OCI-LY3 (cell line): ENCODE measurements around the gene ACP7.

Experiments used
- H2AFZ ChIP-seq: fragments of 200-600, 300-600 bp; shearing (Covaris generic); 2 replicates; pipeline ENCODE4 v1.6.0; 2014; ENCODE audit warnings: antibody characterized with exemption, low read depth, low read length
- H3K27ac ChIP-seq: fragments of 200-600, 300-600 bp; sonication (generic); 2 replicates; pipeline ENCODE4 v1.5.1; 2014; ENCODE audit warnings: mild to moderate bottlenecking, low read length, moderate library complexity, mixed read lengths
- H3K27me3 ChIP-seq: fragments of 200-600, 300-600 bp; sonication (generic); 2 replicates; pipeline ENCODE4 v1.6.1; 2014; ENCODE audit warnings: low read depth, low read length, mixed read lengths
- H3K36me3 ChIP-seq: fragments of 200-600, 300-600 bp; sonication (generic); replicated peaks from 2 replicates; pipeline ENCODE3; 2014; ENCODE audit warnings: low read depth, low read length, mixed read lengths
- H3K4me1 ChIP-seq: fragments of 300-600, 200-600 bp; sonication (generic); 2 replicates; pipeline ENCODE4 v1.6.1; 2014; ENCODE audit warnings: low read length, mixed read lengths
- H3K4me2 ChIP-seq: fragments of 200-600, 300-600 bp; sonication (generic); 2 replicates; pipeline ENCODE4 v1.6.1; 2014; ENCODE audit warnings: low read length, mixed read lengths
- H3K4me3 ChIP-seq: fragments of 300-600, 200-600 bp; sonication (generic); 2 replicates; pipeline ENCODE4 v1.5.1; 2014; ENCODE audit warnings: antibody characterized with exemption, mild to moderate bottlenecking, low read length, moderate library complexity
- H3K79me2 ChIP-seq: fragments of 300-600, 200-600 bp; shearing (Covaris generic); 2 replicates; pipeline ENCODE4 v1.6.1; 2014; ENCODE audit warnings: mild to moderate bottlenecking, low read length, mixed read lengths
- H3K9ac ChIP-seq: fragments of 300-600, 200-600 bp; shearing (Covaris generic); 2 replicates; pipeline ENCODE4 v1.6.0; 2014; ENCODE audit warnings: mild to moderate bottlenecking, low read length, moderate library complexity
- H3K9me3 ChIP-seq: fragments of 200-600, 300-600 bp; shearing (Covaris generic); 2 replicates; pipeline ENCODE4 v1.6.1; 2014; ENCODE audit warnings: low read length, mixed read lengths; ENCODE audit not compliant: insufficient read depth
- H4K20me1 ChIP-seq: fragments of 200-600, 300-600 bp; sonication (generic); 2 replicates; pipeline ENCODE4 v1.6.1; 2016; ENCODE audit warnings: low read length, mixed read lengths; ENCODE audit not compliant: insufficient read depth
- EZH2phosphoT487 ChIP-seq: fragments of 200-600 bp; shearing (Covaris generic); IDR thresholded peaks from 2 replicates; pipeline ENCODE4 v1.6.1; 2018; ENCODE audit warnings: antibody characterized with exemption, mixed run types, low read depth
- TF ChIP-seq, protein P1 (sequence below): fragments of 200-600, 300-600 bp; sonication (generic); IDR thresholded peaks from 2 replicates; pipeline ENCODE4 v1.5.1; 2014; ENCODE audit warnings: antibody characterized with exemption, low read length, low read depth

ACP7 gene

GRCh38 chr19:39119830-39120229, 35.7 kb downstream of the ACP7 start:
- no peaks in the 10 kb centered on the region for H4K20me1 ChIP-seq
- H2AFZ ChIP-seq = no peak overlapping the region
- H3K9ac ChIP-seq = no peak overlapping the region
- H3K9me3 ChIP-seq = no peaks in the 10 kb centered on the region
- no peaks in the 10 kb centered on the region for H3K79me2 ChIP-seq
- no peaks in the 10 kb centered on the region for H3K36me3 ChIP-seq
- H3K4me2 ChIP-seq = no peak overlapping the region
- TF ChIP-seq, protein P1, sequence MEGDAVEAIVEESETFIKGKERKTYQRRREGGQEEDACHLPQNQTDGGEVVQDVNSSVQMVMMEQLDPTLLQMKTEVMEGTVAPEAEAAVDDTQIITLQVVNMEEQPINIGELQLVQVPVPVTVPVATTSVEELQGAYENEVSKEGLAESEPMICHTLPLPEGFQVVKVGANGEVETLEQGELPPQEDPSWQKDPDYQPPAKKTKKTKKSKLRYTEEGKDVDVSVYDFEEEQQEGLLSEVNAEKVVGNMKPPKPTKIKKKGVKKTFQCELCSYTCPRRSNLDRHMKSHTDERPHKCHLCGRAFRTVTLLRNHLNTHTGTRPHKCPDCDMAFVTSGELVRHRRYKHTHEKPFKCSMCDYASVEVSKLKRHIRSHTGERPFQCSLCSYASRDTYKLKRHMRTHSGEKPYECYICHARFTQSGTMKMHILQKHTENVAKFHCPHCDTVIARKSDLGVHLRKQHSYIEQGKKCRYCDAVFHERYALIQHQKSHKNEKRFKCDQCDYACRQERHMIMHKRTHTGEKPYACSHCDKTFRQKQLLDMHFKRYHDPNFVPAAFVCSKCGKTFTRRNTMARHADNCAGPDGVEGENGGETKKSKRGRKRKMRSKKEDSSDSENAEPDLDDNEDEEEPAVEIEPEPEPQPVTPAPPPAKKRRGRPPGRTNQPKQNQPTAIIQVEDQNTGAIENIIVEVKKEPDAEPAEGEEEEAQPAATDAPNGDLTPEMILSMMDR = no peak
- TF ChIP-seq EZH2phosphoT487 = no peak
- peaks cover 5% of the 10 kb centered on the region for H3K4me1 ChIP-seq
- no peak overlapping the region for H3K4me3 ChIP-seq
- H3K27me3 ChIP-seq = no peaks in the 10 kb centered on the region
- no peak overlapping the region for H3K27ac ChIP-seq

GRCh38 chr19:39122934-39123731, 39.0 kb downstream of the ACP7 start:
- TF ChIP-seq, protein P1 = no peak
- TF ChIP-seq EZH2phosphoT487 = no peak
- no peaks in the 10 kb centered on the region for H3K36me3 ChIP-seq
- no peak overlapping the region for H3K27ac ChIP-seq
- no peak overlapping the region for H3K4me2 ChIP-seq
- H4K20me1 ChIP-seq = 0 out of 2 replicates have a peak, but pooled peaks cover under 1% of the 10 kb centered on the region
- no peaks in the 10 kb centered on the region for H3K27me3 ChIP-seq
- no peak overlapping the region for H2AFZ ChIP-seq
- no peak overlapping the region for H3K9ac ChIP-seq
- no peaks in the 10 kb centered on the region for H3K9me3 ChIP-seq
- peaks cover 25% of the 10 kb centered on the region for H3K79me2 ChIP-seq
- peaks cover 12% of the 10 kb centered on the region for H3K4me1 ChIP-seq
- H3K4me3 ChIP-seq = no peak overlapping the region

- Histone ChIP-seq H3K79me2 (peaks cover 35% of the 10 kb centered on the region), H3K27ac (no peak overlapping the region), H3K9ac (no peak overlapping the region), H4K20me1 (0 out of 2 replicates have a peak, but pooled peaks cover 3% of the 10 kb centered on the region), H3K4me3 (no peak overlapping the region), H3K4me2 (no peak overlapping the region), H3K27me3 (no peaks in the 10 kb centered on the region), H3K9me3 (no peaks in the 10 kb centered on the region), H3K36me3 (no peaks in the 10 kb centered on the region), H3K4me1 (peaks cover 12% of the 10 kb centered on the region), H2AFZ (no peak overlapping the region)
- TF ChIP-seq, protein P1 = no peak
- no peak for TF ChIP-seq EZH2phosphoT487
Observed at GRCh38 chr19:39124136-39124764, 40.1 kb downstream of the ACP7 start.

- no peaks in the 10 kb centered on the region for H3K27me3 ChIP-seq
- peak overlapping the region; percentile 91 for H2AFZ ChIP-seq
- TF ChIP-seq, protein P1 = no peak
- no peak for TF ChIP-seq EZH2phosphoT487
- no peaks in the 10 kb centered on the region for H3K9me3 ChIP-seq
- H3K4me3 ChIP-seq = peak overlapping the region; percentile 87
- H3K4me1 ChIP-seq = peaks cover 12% of the 10 kb centered on the region
- H3K9ac ChIP-seq = peak overlapping the region; percentile 52
- H4K20me1 ChIP-seq = 0 out of 2 replicates have a peak, but pooled peaks cover 3% of the 10 kb centered on the region
- no peak overlapping the region for H3K27ac ChIP-seq
- peaks cover 39% of the 10 kb centered on the region for H3K79me2 ChIP-seq
- peak overlapping the region; percentile 78 for H3K4me2 ChIP-seq
- H3K36me3 ChIP-seq = no peaks in the 10 kb centered on the region
Observed at GRCh38 chr19:39125199-39125553, 41.0 kb downstream of the ACP7 start.
